Kidney (tissue), 14 donors: Measurements from ENCODE around the gene DNAAF2. TPM values are rescaled to one million over a fixed set of nuclear protein-coding genes. Genes with fewer than 3 reads are reported as not detected.
A peak's percentile ranks its signal among the peaks of the same experiment; 100 is the strongest.

Experiments used
- DNase-seq, 5 donors: peaks; one replicate each; pipeline ENCODE4 v3.0.0-alpha.2; 2013 to 2020
- FAIRE-seq: peaks from 2 replicates; lab custom pipeline; 2012; peaks lifted over from hg19 to GRCh38; lab: Jason Lieb, UNC
- H3K27ac ChIP-seq, 2 donors: one replicate each; pipeline ENCODE4 v1.7.0; 2013; ENCODE audit warnings: low read depth in 2 of 2, low read length in 2 of 2, inconsistent platforms in 1 of 2
- H3K27me3 ChIP-seq: one replicate; pipeline ENCODE4 v1.7.1; 2013; ENCODE audit warnings: low read length, inconsistent platforms; ENCODE audit not compliant: control insufficient read depth, insufficient read depth
- H3K36me3 ChIP-seq, 3 donors: one replicate each; pipeline versions ENCODE4 v1.7.0 to v1.7.1; 2013; ENCODE audit warnings: low read length in 3 of 3, control low read depth in 1 of 3, inconsistent platforms in 1 of 3; ENCODE audit not compliant: insufficient read depth in 3 of 3, control insufficient read depth in 2 of 3
- H3K4me1 ChIP-seq, 3 donors: one replicate each; pipeline versions ENCODE4 v1.7.0 to v1.7.1; 2013; ENCODE audit warnings: low read length in 3 of 3, inconsistent platforms in 1 of 3, low read depth in 1 of 3; ENCODE audit not compliant: control insufficient read depth in 2 of 3, insufficient read depth in 2 of 3
- H3K4me3 ChIP-seq, 3 donors: one replicate each; pipeline versions ENCODE4 v1.7.0 to v1.8.1; 2013; ENCODE audit warnings: low read length in 3 of 3, control low read depth in 1 of 3, inconsistent platforms in 1 of 3
- H3K9ac ChIP-seq, 3 donors: one replicate each; pipeline versions ENCODE4 v1.7.0 to v1.7.1; 2013; ENCODE audit warnings: low read length in 3 of 3, control low read depth in 1 of 3, inconsistent platforms in 1 of 3
- H3K9me3 ChIP-seq, 3 donors: one replicate each; pipeline versions ENCODE4 v1.7.0 to v1.7.1; 2013; ENCODE audit warnings: low read length in 3 of 3, control low read depth in 1 of 3, inconsistent platforms in 1 of 3; ENCODE audit not compliant: control insufficient read depth in 2 of 3, insufficient read depth in 1 of 3
- CTCF ChIP-seq: IDR thresholded peaks from 3 replicates; pipeline ENCODE4 v1.5.1; 2012; ENCODE audit warnings: mild to moderate bottlenecking, moderate library complexity, borderline replicate concordance; ENCODE audit not compliant: insufficient read depth; ENCODE audit errors: extremely low read depth
- intact Hi-C: fragments of 100-400 bp; cut with DNase I; formaldehyde crosslinking; loops from one replicate; pipeline ENCODE4 v1.11.1; 2022
- polyA plus RNA-seq: library from polyadenylated mRNA; stranded (reverse); fragments of 350-450 nt; fragmentation: Illumina TruSeq; extraction: RNeasy Lipid Tissue Mini Kit (QIAGEN cat#74804); gene quantifications from one replicate; pipeline ENCODE4 v1.2.3, GENCODE V29; 2014; ENCODE audit warnings: low read depth, low replicate concordance; ENCODE audit not compliant: insufficient read depth
- total RNA-seq: library from RNA; stranded (reverse); fragmentation: NEBNext Ultra II Directional; extraction: Animal tissue kit (Norgen Biotek cat#: 25700); gene quantifications from one replicate; pipeline ENCODE4 v1.2.1, GENCODE V29; 2021
- donor health status: control.
- donor health status: control.
- donor health status: control.
- donor health status: control.
- donor health status: control.
- donor health status: DM: yes; HTN: yes; CAD: no.
- donor health status: Normal renal cell carcinoma (clear cell type).

DNAAF2 gene
- total and polyA plus RNA-seq, 2 donors from 2014 or later, result 6.9 to 7.7 TPM

DNA sequence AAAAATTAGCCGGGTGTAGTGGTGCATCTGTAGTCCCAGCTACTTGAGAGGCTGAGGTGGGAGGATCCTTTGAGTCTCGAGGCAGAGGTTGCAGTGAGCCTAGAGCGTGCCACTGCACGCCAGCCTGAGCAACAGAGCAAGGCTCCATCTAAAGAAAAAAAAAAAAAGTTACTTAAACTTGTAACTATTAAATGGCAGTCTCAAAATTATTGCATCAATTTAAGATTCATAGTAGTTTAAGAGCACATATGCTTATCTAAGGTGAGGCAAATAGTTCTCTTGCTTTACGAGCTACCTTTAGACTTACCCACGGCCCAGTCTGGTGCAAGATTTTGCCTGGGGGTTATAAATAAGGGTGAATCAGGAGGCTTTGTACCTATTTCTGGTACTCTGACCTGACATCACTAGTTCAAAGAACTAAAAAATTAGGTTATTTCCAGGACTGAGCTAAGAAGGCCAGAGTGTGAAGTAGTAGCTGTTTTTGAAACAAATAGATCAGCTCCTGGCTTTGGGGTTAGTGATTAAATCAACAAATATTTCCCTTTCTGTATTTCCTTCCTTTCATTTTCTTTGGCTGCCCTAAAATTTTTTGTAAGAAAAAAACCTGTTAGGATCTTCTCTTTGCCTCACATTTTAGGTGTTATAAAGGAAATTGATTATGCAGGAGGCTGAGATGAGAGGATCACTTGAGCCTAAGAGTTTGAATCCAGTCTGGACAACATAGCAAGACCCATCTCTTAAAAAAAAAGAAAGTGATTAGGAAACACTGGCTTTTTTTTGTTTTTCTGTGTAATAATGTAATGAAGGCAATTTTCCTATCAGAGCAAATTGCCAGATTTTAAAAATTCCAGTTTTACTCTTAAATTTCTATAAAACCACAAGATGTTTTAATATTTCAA, 10.9 kb downstream of the DNAAF2 start:
- H3K9ac ChIP-seq, result peak overlapping the region in 1 of 3 donors; percentile 49
- no peak overlapping the region for H3K4me3 ChIP-seq
- H3K27ac ChIP-seq, result no peak overlapping the region
- H3K36me3 ChIP-seq, result peaks cover 0 to 3% (median 0%) of the 10 kb centered on the region in 3 donors
- FAIRE-seq (no peak), DNase-seq (no peak)
- peaks cover 0 to 9% (median 6%) of the 10 kb centered on the region in 3 donors for H3K4me1 ChIP-seq
- H3K27me3 ChIP-seq, result no peaks in the 10 kb centered on the region
- intact Hi-C loops, result no loop called here
- H3K9me3 ChIP-seq, result no peaks in the 10 kb centered on the region
- no peak for TF ChIP-seq CTCF

GRCh38 chr14:49623387-49623786, 11.7 kb downstream of the DNAAF2 start:
- intact Hi-C loops, result no loop called here
- Histone ChIP-seq H3K9me3 (no peaks in the 10 kb centered on the region), H3K27me3 (no peaks in the 10 kb centered on the region), H3K9ac (no peak overlapping the region), H3K36me3 (peaks cover 0 to 3% (median under 1%) of the 10 kb centered on the region in 3 donors), H3K4me3 (peak overlapping the region in 1 of 3 donors; percentile 99), H3K27ac (no peak overlapping the region), H3K4me1 (peaks cover 0 to 9% (median 6%) of the 10 kb centered on the region in 3 donors)
- DNase-seq (no peak), FAIRE-seq (no peak)
- no peak for TF ChIP-seq CTCF

GRCh38 chr14:49622022-49622607, 12.9 kb downstream of the DNAAF2 start:
- H3K36me3 ChIP-seq, result peaks cover 2 to 5% (median 3%) of the 10 kb centered on the region in 3 donors
- H3K27me3 ChIP-seq, result no peaks in the 10 kb centered on the region
- no peaks in the 10 kb centered on the region for H3K9me3 ChIP-seq
- peak overlapping the region in 1 of 3 donors; percentile 98 for H3K9ac ChIP-seq
- intact Hi-C loops, result no loop called here
- DNase-seq (no peak), FAIRE-seq (no peak)
- H3K4me1 ChIP-seq, result peaks cover 0 to 9% (median 6%) of the 10 kb centered on the region in 3 donors
- H3K27ac ChIP-seq, result no peak overlapping the region
- H3K4me3 ChIP-seq, result peak overlapping the region; percentile 60 to 99 (median 86)
- TF ChIP-seq CTCF, result no peak
